ENCODE data around the gene NPTN.
"Not testable (repeated sequence)": the region's sequence is repeated elsewhere in the genome, so short reads cannot be mapped to it uniquely, and the experiment has no call there.

The NPTN gene

DNA sequence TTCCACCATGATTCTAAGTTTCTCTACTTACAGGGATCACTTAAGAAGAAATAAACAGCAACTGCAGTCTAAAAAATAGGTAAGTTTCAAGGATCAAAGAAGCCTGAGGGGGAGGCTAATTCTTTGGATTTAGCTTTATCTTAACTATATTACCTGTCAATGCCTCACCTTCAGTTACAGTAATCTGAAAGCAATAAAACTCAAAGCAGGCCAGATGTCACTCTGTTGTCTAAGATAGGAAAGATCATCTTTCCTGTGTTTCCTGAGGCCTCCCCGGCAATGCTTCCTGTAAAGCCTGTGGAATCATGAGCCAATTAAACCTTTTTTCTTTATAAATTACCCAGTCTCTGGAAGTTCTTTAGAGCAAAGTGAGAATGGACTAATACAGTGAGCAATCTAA is 60.2 kb downstream of the NPTN start:
- no peak for DNase-seq

GRCh38 chr15:73572296-73572695 is 60.9 kb downstream of the NPTN start:
- no peak for DNase-seq

GRCh38 chr15:73571346-73571745 is 61.8 kb downstream of the NPTN start:
- DNase-seq: no peak

- no peak for DNase-seq
Measured at GRCh38 chr15:73570355-73571032, 62.7 kb downstream of the NPTN start.

GRCh38 chr15:73569361-73569760 is 63.8 kb downstream of the NPTN start:
- DNase-seq: no peak

DNA sequence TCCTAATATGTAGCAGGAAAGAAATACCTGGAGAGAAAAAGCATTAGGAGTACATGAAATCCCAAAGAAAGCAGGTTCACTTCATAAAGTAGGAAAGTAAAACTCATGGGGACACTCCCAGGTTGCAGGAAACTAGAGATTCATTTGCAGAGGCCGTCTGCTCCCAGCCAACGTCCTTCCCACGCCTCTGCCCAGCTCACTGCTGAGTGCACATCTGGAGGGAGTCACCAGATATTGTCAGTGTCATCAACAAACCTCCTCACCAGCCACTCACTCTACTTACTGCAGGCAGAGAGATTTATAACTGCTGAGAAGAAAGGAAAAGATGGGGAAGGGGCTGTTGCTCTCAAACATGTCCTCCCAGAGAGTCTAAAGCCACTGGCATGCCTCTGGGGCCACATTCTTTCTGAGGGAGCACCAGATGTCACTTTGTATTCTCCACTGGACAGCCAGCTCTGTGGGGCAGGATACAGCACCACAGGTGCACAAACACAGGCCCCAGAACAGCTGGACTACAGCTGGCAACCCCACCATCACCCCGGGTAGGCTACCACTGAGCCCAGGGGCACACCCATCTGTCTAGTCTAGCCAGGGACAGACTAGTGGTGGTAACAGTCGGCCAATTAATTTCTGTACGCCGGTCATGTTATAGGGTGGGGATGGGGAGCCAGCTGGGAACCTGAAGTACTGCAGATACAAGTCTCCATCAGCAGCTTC is 64.5 kb downstream of the NPTN start:
- no peak for DNase-seq

DNA sequence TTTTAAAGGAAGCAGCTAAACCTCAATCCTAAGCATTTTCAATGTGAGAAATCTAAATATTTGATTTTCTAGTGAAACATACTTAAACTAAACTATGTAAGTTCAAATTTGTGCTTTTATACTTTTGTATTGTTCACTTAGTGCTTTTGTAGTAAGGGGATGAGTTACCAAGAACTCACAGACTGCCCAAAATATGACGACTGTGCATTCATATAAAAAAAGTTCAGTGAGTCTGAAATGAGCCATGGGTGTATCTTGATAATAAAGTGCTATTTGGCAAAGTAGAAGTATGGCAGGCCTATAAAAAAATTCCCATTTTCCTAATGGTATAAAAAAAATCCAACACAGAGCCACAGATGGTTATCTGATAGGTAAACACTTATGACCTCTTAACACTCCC is 66.2 kb downstream of the NPTN start:
- no peak for DNase-seq

GRCh38 chr15:73564255-73564654 is 68.9 kb downstream of the NPTN start:
- peak in 7 of 56 donors; percentile 3 to 24 (median 5) for DNase-seq

DNA sequence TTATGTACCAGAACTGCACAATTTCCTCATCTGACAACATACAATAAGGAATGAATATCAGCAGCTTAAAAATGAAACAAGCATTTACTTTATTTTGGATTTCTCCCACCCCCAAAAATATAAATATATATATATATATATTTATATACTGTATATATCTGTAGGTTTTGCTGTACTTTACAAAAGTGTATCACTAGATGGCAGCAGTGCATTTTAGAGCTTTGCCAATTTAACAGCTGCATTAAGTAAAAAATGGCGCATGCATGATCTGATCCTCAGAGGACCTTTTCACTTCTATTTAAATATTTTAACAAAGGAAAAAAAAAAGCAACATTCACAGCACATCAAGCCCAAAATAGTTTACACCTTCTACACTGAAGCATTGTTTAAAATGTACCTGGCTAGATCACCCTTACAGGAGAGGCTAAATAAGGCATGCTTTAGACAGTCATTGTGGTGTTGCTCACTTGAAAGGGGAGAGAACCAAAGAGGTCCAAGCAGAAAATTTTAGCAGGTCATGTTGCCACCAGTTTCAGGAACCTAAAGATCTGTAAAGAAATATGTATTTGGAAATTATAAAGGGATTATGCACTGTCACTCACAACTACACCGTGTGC is 72.6 kb downstream of the NPTN start:
- peak in 3 of 56 donors; percentile 11 to 36 (median 23) for DNase-seq

GRCh38 chr15:73558529-73558928 is 74.7 kb downstream of the NPTN start:
- DNase-seq: no peak

DNA sequence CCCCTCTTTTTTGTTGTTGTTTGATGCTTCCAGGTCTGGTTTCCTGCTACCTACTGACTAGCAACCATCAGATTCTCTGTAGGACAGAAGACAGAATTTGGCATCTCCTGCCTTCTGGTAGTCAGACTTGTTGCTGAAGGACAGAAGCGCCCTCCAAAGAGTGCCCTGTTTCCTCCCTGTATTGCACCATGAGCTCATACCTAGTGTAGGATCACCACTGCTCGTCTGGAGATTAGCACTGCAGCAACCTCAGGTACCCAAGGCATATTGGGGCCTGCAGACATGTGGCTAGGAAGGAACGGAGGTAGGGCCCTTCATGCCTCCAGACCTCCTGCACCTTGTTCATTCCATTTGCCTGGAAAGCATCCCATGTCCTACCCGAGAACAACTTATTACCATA is 78.1 kb downstream of the NPTN start:
- no peak for DNase-seq

DNA sequence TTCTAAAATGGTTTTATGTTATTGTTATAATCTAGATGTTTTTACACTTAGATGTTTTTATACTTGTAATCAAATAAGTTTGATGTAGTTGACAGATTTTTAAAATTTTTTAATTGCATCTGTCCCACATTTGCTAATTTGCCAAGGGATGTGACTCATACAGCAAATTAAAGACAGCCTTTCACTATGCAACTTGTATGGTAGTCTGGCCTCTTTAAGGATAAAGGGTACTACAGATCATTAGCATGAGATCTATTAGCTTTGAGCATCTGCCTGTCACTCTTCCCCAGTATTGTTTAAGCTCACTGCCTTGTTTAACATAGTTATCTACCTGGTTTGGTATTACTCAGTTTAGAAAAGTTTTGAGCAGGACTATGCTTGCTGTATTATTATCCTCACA is 83.0 kb downstream of the NPTN start:
- no peak for DNase-seq

- DNase-seq: not testable (repeated sequence)
Measured at GRCh38 chr15:73548925-73549324, 84.3 kb downstream of the NPTN start.

GRCh38 chr15:73541479-73541878 is 91.7 kb downstream of the NPTN start:
- DNase-seq: no peak

GRCh38 chr15:73540161-73540560 is 93.0 kb downstream of the NPTN start:
- no peak for DNase-seq

DNA sequence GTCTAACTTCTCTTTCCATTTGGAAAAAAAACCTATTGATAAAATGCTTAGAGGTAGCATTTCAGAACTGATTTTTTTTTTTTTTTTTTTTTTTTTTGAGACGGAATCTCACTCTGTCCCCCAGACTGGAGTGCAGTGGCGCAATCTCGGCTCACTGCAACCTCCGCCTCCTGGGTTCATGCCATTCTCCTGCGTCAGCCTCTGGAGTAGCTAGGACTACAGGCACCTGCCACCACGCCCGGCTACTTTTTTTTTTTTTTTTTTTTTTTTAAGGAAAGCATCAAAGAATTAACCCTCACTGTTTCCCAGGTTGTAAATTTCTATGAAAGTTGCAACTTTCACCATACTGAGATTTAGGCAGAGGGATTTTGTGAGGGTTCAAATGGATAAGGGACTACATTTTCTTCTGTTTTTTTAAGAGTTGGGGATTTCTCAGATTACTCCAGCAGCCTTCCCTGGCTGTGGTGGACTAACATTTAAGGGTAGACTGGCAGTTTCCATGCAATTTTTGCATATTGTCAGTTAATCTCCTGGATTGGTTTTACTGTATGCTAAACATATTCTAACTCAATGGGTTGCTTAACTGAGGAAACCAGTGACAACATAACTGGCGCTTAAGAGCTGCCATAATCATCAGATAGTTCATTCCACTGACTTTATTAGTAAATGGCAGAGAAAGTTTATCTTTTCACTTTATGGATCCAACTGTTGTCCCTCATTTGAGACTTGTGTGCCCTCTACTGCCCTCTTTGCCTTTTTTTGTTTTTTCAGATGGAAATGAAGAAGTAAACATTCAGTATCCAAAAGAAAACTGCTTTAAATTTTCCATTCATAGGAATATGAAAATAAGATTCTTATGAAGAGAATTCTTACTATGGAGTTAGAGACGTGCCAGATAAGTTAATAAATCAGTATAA is 93.7 kb downstream of the NPTN start:
- DNase-seq: no peak

DNA sequence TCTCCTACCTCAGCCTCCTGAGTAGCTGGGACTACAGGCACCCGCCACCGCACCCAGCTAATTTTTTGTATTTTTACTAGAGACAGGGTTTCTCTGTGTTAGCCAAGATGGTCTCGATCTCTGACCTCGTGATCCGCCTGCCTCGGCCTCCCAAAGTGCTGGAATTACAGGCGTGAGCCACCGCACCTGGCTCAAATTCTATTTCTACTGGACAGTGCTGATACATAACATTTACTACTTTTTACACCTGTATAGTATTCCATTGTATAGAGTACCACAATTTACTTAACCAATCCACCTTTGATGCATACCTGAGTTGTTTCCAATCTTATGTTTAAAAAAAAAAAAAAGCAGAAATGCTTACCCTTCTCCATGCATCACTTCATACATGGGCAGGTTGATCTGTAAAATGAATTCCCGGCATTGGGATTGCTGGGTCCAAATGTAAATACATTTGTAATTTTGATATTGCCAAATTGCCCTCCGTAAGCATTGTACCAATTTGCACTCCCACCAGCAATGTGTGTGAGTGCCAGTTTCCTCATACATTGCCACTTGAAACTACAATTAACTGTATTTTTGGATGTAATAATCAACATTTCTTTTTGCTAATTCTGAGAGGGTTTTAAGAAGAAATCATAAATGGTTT is 94.5 kb downstream of the NPTN start:
- no peak for DNase-seq

GRCh38 chr15:73538123-73538522 is 95.1 kb downstream of the NPTN start:
- no peak for DNase-seq

DNA sequence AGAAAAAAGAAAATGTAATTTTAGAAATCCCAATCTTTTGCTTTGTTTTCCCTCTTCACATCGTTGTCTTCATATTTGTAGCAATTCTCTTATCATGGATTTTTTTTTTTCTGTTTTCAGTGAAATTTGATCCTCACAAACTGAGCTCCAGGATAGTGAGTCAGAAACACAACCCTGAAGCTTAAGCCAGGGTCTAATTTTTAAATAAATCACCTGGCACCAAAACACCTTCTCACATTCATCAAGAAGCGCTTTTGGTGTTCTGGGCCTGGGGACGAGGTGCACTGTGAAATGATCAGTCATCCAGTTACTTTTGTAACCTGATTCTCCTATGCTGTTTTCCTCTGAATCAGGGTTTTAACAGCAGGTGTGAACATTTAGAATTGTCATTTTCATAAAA is 102.5 kb downstream of the NPTN start:
- DNase-seq: no peak

GRCh38 chr15:73527598-73527997 is 105.6 kb downstream of the NPTN start:
- no peak for DNase-seq

GRCh38 chr15:73524919-73525318 is 108.3 kb downstream of the NPTN start:
- no peak for DNase-seq

Measured in amygdala (tissue), 56 donors.